ENCODE measurements around the gene MMGT1. TPM values are rescaled to one million over a fixed set of nuclear protein-coding genes. Genes with fewer than 3 reads are reported as not detected.

The MMGT1 gene
- total RNA-seq, 1 experiment from 2014 or later = 37.1 TPM

Other genes with a start within 250 kb of the MMGT1 start
- not detected in 2 replicates for gene CT45A3, start 205.8 kb downstream of the MMGT1 start, total RNA-seq (2022)
- gene CT45A5, start 188.5 kb downstream of the MMGT1 start, total RNA-seq (2022) = not detected in 2 replicates
- not detected in 2 replicates for gene CT45A6, start 171.2 kb downstream of the MMGT1 start, total RNA-seq (2022)
- not detected in 2 replicates for gene CT45A2, start 154.0 kb downstream of the MMGT1 start, total RNA-seq (2022)
- gene CT45A7, start 136.7 kb downstream of the MMGT1 start, total RNA-seq (2022) = not detected in 2 replicates
- gene CT45A8, start 119.5 kb downstream of the MMGT1 start, total RNA-seq (2022) = not detected in 2 replicates
- not detected in 2 replicates for gene CT45A9, start 102.2 kb downstream of the MMGT1 start, total RNA-seq (2022)
- gene CT45A10, start 80.5 kb downstream of the MMGT1 start, total RNA-seq (2022) = not detected in 2 replicates
- gene SAGE1, start 80.3 kb downstream of the MMGT1 start, total RNA-seq (2022) = not detected in 2 replicates
- 19.7 and 21.7 TPM in 2 replicates for gene SLC9A6, start 11.4 kb upstream of the MMGT1 start, total RNA-seq (2022)
- 0.54 and 0.73 TPM in 2 replicates for gene FHL1, start 173.5 kb upstream of the MMGT1 start, total RNA-seq (2022)

Measured in Calu3 (cell line).